Liver (tissue), 3 donors: ENCODE data around the gene HARS1.

Experiments used
- CTCF ChIP-seq: fragments of 150-350 bp; IDR thresholded peaks from 2 replicates; pipeline ENCODE4 v1.5.1; 2017; ENCODE audit warnings: improper control_type of control experiment, low read depth, low read length; ENCODE audit not compliant: missing input control
- JUND ChIP-seq, 2 donors: IDR thresholded peaks; 2 replicates each; pipeline ENCODE4 v1.6.1; 2016; ENCODE audit warnings: antibody characterized with exemption in 2 of 2
- YY1 ChIP-seq: IDR thresholded peaks from 2 replicates; pipeline ENCODE4 v1.6.1; 2016; ENCODE audit warnings: antibody characterized with exemption, mild to moderate bottlenecking
- TF ChIP-seq, protein P1 (sequence below): IDR thresholded peaks from 2 replicates; pipeline ENCODE4 v1.6.1; 2016; ENCODE audit warnings: antibody characterized with exemption, mild to moderate bottlenecking
- donor health status: healthy.
- donor health status: healthy.

GRCh38 chr5:140672455-140673186 lies 18.5 kb downstream of the HARS1 start:
- TF ChIP-seq YY1 (no peak), CTCF (no peak), JUND (IDR thresholded peaks at IDR 0.05) (no peak)
- TF ChIP-seq, protein P1, sequence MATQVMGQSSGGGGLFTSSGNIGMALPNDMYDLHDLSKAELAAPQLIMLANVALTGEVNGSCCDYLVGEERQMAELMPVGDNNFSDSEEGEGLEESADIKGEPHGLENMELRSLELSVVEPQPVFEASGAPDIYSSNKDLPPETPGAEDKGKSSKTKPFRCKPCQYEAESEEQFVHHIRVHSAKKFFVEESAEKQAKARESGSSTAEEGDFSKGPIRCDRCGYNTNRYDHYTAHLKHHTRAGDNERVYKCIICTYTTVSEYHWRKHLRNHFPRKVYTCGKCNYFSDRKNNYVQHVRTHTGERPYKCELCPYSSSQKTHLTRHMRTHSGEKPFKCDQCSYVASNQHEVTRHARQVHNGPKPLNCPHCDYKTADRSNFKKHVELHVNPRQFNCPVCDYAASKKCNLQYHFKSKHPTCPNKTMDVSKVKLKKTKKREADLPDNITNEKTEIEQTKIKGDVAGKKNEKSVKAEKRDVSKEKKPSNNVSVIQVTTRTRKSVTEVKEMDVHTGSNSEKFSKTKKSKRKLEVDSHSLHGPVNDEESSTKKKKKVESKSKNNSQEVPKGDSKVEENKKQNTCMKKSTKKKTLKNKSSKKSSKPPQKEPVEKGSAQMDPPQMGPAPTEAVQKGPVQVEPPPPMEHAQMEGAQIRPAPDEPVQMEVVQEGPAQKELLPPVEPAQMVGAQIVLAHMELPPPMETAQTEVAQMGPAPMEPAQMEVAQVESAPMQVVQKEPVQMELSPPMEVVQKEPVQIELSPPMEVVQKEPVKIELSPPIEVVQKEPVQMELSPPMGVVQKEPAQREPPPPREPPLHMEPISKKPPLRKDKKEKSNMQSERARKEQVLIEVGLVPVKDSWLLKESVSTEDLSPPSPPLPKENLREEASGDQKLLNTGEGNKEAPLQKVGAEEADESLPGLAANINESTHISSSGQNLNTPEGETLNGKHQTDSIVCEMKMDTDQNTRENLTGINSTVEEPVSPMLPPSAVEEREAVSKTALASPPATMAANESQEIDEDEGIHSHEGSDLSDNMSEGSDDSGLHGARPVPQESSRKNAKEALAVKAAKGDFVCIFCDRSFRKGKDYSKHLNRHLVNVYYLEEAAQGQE, result no peak
